Hepatocyte (in vitro differentiated cells): ENCODE data around the gene SLC12A7.

ENCODE experiments used
- EZH2 ChIP-seq: fragments of 200-600 bp; sonication (generic); IDR thresholded peaks from 2 replicates; pipeline ENCODE4 v1.6.1; 2016; ENCODE audit warnings: antibody characterized with exemption, mild to moderate bottlenecking, borderline replicate concordance
- TF ChIP-seq, protein P1 (sequence below): fragments of 200-600 bp; sonication (generic); IDR thresholded peaks from 2 replicates; pipeline ENCODE4 v1.5.1; 2016; ENCODE audit warnings: antibody characterized with exemption, mild to moderate bottlenecking; ENCODE audit not compliant: poor library complexity

DNA sequence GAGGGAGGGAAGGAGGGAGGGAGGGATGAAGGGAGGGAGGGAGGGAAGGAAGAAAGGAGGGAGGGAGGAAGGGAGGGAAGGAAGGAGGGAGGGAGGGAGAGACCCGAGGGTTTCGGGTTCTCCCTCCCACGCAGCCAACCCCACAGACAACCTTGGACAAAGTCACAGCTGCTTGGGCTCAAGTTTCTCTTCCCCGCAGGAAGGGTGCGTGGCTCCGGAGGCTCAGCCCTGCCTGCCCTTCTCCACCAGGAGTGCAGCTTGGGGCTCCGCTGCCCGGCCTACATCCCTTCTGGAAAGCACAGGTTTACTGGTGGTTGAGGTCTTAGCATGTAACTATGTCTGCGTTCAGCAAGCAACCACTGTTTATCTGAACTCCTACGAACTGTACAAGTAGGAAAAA, 15.0 kb downstream of the SLC12A7 start:
- no peak for TF ChIP-seq EZH2
- TF ChIP-seq, protein P1, sequence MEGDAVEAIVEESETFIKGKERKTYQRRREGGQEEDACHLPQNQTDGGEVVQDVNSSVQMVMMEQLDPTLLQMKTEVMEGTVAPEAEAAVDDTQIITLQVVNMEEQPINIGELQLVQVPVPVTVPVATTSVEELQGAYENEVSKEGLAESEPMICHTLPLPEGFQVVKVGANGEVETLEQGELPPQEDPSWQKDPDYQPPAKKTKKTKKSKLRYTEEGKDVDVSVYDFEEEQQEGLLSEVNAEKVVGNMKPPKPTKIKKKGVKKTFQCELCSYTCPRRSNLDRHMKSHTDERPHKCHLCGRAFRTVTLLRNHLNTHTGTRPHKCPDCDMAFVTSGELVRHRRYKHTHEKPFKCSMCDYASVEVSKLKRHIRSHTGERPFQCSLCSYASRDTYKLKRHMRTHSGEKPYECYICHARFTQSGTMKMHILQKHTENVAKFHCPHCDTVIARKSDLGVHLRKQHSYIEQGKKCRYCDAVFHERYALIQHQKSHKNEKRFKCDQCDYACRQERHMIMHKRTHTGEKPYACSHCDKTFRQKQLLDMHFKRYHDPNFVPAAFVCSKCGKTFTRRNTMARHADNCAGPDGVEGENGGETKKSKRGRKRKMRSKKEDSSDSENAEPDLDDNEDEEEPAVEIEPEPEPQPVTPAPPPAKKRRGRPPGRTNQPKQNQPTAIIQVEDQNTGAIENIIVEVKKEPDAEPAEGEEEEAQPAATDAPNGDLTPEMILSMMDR = no peak
